ENCODE measurements around the gene CHD6.
"Not testable (repeated sequence)": the region's sequence is repeated elsewhere in the genome, so short reads cannot be mapped to it uniquely, and the experiment has no call there.

Gene CHD6

GRCh38 chr20:41538810-41539596 lies 79.2 kb downstream of the CHD6 start:
- no peak for DNase-seq (ENCODE audit: low read depth)

DNA sequence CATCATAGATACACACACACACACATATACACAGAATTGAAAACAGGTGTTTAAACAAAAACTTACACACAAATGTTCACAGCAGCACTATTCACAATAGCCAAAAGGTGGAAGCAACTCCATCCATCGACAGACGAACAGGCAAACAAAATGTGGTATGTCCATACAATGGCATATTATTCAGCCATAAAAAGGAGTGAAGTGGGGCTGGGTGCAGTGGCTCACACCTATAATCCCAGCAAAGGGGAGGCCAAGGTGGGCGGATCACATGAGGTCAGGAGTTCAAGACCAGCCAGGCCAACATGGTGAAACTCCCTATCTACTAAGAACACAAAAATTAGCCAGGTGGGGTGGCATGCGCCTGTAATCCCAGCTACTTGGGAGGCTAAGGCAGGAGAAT lies 80.3 kb downstream of the CHD6 start:
- DNase-seq (ENCODE audit: low read depth), result no peak

GRCh38 chr20:41535551-41535950 lies 82.6 kb downstream of the CHD6 start:
- DNase-seq (ENCODE audit: low read depth), result not testable (repeated sequence)

DNA sequence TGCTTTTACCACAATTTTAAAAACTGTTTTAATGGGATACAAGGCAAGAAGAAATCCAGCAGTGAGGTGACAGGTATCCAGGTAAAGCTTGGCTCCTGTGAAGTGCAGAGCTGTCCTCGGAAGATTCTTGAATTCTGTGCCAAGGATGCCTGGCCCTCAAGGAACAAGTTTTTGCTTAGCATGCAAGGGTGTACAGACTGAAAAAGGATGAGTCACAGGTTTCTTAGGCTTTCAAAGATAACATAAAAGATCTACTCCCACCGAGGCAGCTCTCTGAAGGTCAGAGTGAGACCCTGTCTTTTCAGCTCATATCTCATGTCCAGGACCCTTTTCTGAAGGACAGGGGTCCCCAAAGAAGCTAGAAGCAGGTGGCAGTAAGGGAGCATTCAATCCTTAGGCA lies 83.3 kb downstream of the CHD6 start:
- no peak for DNase-seq (ENCODE audit: low read depth)

DNA sequence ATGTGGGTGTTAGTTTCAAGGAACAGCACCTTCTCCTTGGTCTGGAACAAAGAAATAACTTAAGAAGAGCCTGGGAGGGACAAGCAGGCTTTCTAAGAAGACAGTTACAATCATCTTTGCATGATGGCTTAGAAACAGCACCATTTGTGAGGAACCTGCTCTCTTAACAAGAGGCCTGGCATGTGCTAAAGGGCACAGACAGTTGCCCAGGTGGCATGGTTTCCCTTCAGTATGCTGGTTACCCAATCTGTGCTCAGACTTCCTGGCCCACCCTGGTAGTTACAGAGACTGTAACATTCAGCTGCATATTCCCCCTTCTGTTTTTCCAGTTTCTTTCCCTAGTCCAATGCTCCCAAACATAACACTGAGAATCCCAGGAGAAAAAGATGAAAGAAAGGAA lies 84.0 kb downstream of the CHD6 start:
- DNase-seq (ENCODE audit: low read depth), result no peak

GRCh38 chr20:41533537-41534136 lies 84.5 kb downstream of the CHD6 start:
- no peak for DNase-seq (ENCODE audit: low read depth)

DNA sequence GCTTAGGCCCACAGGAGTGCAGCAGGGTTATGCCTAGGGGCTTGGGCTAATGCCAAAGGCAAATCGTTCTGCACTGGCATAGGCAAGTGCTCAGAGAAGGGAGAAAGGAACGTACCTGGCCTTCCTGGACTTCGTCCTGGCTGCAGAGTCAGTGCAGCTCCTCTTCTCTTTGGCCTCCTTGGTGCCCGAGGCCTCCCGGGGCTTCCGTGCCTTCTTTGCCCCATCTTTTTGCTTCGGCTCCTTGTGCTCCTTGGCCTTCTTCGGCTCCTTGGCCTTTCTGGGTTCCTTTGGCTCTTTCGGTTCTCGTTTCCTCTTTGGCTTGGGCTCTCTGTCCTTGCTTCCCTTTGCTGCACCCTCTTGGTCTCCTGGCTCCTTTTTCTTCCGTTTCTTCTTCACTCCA lies 85.2 kb downstream of the CHD6 start:
- no peak for DNase-seq (ENCODE audit: low read depth)

DNA sequence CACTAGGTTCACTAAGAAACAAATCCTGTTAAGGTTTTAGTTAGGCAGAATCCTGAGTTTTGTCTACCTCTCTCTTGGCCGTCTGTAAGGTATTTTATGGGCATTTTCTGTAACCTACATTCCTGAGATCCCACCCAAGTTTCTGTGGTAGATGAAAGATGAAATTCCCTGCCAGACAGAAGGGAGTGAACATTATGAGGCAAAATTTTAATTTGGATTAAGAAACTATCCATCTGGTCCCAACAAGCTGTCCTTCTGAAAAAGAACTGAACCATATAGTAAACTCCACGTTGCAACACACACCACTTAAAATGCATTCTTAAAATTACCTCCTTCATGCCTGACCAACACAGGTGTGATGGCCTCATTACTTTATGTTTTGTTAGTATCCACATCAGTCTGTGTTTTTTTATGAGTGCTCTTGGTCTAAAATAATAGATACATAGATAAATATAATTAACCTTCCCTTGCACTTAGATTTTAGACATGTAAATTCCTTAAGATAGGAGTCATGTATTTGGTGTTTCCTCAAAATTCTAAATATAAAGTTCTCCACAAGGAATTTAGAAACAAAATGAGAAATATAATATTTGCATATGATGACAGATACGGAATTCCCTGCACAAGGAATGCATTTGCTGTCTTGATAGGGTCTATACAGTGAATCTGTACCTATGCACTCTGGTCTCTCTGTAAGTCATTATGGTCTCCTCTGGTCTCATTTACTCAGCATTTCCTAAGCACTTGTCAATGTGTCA lies 86.5 kb downstream of the CHD6 start:
- DNase-seq (ENCODE audit: low read depth), result no peak

GRCh38 chr20:41530923-41531322 lies 87.3 kb downstream of the CHD6 start:
- DNase-seq (ENCODE audit: low read depth), result no peak

- DNase-seq (ENCODE audit: low read depth), result no peak
Observed at GRCh38 chr20:41526327-41526726, 91.8 kb downstream of the CHD6 start.

- no peak for DNase-seq (ENCODE audit: low read depth)
Observed at GRCh38 chr20:41524980-41525613, 93.1 kb downstream of the CHD6 start.

DNA sequence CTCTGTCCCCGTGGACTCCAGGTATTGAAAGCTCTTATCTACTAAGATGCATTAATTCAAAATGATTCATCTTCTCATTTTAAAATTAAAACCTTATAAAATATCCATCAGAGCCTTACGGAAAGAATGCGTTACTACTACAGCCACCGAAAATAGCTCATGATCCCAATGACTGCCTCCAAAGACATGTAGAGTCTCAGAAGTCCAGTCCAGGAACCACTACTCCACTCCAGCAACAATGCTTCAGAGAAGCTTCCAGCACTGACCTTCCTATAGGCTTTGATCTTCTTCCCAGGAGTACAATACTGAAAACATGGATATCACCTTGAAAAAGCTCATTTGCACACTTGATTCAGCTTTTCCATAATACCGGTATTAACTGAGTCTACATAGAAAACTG lies 94.3 kb downstream of the CHD6 start:
- no peak for DNase-seq (ENCODE audit: low read depth)

DNA sequence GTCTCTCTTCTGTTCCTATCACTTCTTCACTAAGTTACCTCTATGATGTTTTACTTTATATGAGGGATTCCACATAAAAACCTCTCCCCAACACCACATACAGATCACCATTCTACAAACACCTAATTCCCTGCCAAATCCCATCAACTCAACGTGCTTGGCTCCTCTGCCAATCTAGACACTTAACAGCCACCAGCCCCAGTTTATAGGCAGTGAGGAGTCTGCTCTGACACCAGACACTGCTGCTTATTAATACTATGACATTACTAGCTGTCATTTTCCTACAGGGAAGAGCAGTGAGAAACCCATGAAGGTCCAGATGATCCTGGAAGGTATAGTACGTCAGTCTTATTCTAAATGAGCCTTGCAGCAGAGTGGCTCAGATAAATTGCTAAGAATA lies 104.3 kb downstream of the CHD6 start:
- DNase-seq (ENCODE audit: low read depth), result no peak

- DNase-seq (ENCODE audit: low read depth), result no peak
Observed at GRCh38 chr20:41512624-41513023, 105.6 kb downstream of the CHD6 start.

- no peak for DNase-seq (ENCODE audit: low read depth)
Observed at GRCh38 chr20:41510847-41511450, 107.2 kb downstream of the CHD6 start.

DNA sequence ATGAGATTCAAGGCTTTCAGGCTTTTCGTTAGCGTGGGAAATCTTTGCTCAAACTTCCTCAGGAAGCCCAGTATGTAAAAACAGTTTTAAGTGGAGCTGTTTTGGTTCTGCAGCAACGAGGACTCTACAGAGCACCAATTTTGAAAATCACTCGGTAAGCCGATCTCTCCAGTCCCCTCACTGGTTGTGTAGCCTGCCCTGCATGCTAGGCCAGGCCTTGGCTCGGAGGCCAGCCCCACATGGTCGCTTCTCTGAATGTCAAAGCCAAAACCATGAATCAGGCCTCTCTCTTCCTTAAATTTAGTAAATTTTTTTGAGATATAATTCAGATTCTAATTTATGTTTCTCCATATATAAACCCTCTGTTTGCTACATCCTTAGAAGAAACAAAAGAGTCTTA lies 108.0 kb downstream of the CHD6 start:
- DNase-seq (ENCODE audit: low read depth), result no peak

- DNase-seq (ENCODE audit: low read depth), result no peak
Observed at GRCh38 chr20:41509316-41510200, 108.6 kb downstream of the CHD6 start.

DNA sequence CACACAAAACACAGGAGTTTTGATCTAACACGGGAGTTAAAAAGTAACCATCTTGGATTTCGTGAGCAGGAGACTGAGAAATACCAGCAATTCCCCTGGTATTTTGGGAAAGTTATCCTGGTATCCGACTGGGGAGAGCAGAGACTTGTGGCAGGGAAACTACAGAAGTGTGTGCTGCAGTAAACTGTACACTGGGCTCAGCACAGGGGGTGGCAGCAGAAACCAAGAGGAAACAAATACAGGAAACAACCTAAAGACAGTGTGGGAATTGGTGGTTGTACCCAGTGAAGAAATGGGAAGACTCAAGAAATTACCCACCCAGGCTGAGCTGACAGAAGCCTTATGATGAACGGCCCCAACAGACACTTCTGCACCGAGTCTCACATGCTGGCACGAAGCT lies 109.8 kb downstream of the CHD6 start:
- DNase-seq (ENCODE audit: low read depth), result no peak

GRCh38 chr20:41507851-41508250 lies 110.3 kb downstream of the CHD6 start:
- DNase-seq (ENCODE audit: low read depth), result no peak

GRCh38 chr20:41507436-41507835 lies 110.7 kb downstream of the CHD6 start:
- DNase-seq (ENCODE audit: low read depth), result no peak

GRCh38 chr20:41506192-41506915 lies 111.8 kb downstream of the CHD6 start:
- DNase-seq (ENCODE audit: low read depth), result no peak
